HepG2 (cell line): Measurements from ENCODE around the gene TM4SF1. TPM values are rescaled to one million over a fixed set of nuclear protein-coding genes. Genes with fewer than 3 reads are reported as not detected.
A peak's percentile ranks its signal among the peaks of the same experiment; 100 is the strongest.

ENCODE experiments used
- AFF4 ChIP-seq: sonication (generic); formaldehyde crosslinking; IDR thresholded peaks from 2 replicates; pipeline ENCODE4 v1.4.0; 2020; ENCODE audit warnings: missing genetic modification reagents
- ARID5B ChIP-seq: IDR thresholded peaks from 2 replicates; pipeline ENCODE4 v1.4.0; 2020; ENCODE audit warnings: mild to moderate bottlenecking, missing genetic modification reagents
- BRD4 ChIP-seq: sonication (generic); formaldehyde crosslinking; IDR thresholded peaks from 2 replicates; pipeline ENCODE4 v1.4.0; 2020; ENCODE audit warnings: missing genetic modification reagents
- CENPT ChIP-seq: sonication (generic); formaldehyde crosslinking; IDR thresholded peaks from 2 replicates; pipeline ENCODE4 v1.8.0; 2022; ENCODE audit warnings: low read depth, mild to moderate bottlenecking, moderate library complexity, missing genetic modification reagents
- DNMT3B ChIP-seq: conservative IDR thresholded peaks from 2 replicates; pipeline ENCODE4 v1.6.1; 2016; ENCODE audit warnings: missing biosample characterization, control low read depth
- FOXA1 ChIP-seq, 2 experiments: fragments of 450-650 bp in 1 of 2; sonication (generic) in 1 of 2; formaldehyde crosslinking in 1 of 2; IDR thresholded peaks; 2 replicates each; pipeline versions ENCODE4 v1.4.0 to v1.6.1; 2016 to 2020; ENCODE audit warnings: missing genetic modification reagents in 1 of 2
- HDAC2 ChIP-seq: sonication (generic); formaldehyde crosslinking; IDR thresholded peaks from 2 replicates; pipeline ENCODE4 v1.4.0; 2020; ENCODE audit warnings: missing genetic modification reagents
- HNF1A ChIP-seq, 2 experiments: sonication (generic) in 1 of 2; formaldehyde crosslinking in 1 of 2; IDR thresholded peaks; 2 replicates each; pipeline versions ENCODE4 v1.4.0 to v1.6.1; 2016 to 2020; ENCODE audit warnings: borderline replicate concordance in 1 of 2, low read depth in 1 of 2, mild to moderate bottlenecking in 1 of 2, missing genetic modification reagents in 1 of 2
- JUND ChIP-seq: sonication (generic); formaldehyde crosslinking; IDR thresholded peaks from 2 replicates; pipeline ENCODE4 v1.8.0; 2022; ENCODE audit warnings: mild to moderate bottlenecking, missing genetic modification reagents
- NCOA2 ChIP-seq: sonication (generic); formaldehyde crosslinking; IDR thresholded peaks from 2 replicates; pipeline ENCODE4 v1.8.0; 2022; ENCODE audit warnings: inconsistent platforms
- PHF5A ChIP-seq: IDR thresholded peaks from one replicate; pipeline ENCODE4 v1.6.1; 2018; ENCODE audit warnings: low read depth, missing genetic modification reagents; ENCODE audit not compliant: unreplicated experiment
- POLR2AphosphoS2 ChIP-seq: IDR thresholded peaks from 2 replicates; pipeline ENCODE4 v1.6.1; 2011; ENCODE audit warnings: low read depth, low read length, improper control_type of control experiment
- ZNF17 ChIP-seq: sonication (generic); formaldehyde crosslinking; IDR thresholded peaks from 2 replicates; pipeline ENCODE4 v1.5.0; 2020; ENCODE audit warnings: mild to moderate bottlenecking, missing genetic modification reagents
- ZNF383 ChIP-seq: sonication (generic); formaldehyde crosslinking; IDR thresholded peaks from 2 replicates; pipeline ENCODE4 v1.4.0; 2020; ENCODE audit warnings: missing genetic modification reagents, mild to moderate bottlenecking, borderline replicate concordance
- ZNF484 ChIP-seq: sonication (generic); formaldehyde crosslinking; IDR thresholded peaks from 2 replicates; pipeline ENCODE4 v1.5.1; 2020; ENCODE audit warnings: mild to moderate bottlenecking, low read depth, missing genetic modification reagents, borderline replicate concordance
- ZNF543 ChIP-seq: sonication (generic); formaldehyde crosslinking; IDR thresholded peaks from 2 replicates; pipeline ENCODE4 v1.4.0; 2020; ENCODE audit warnings: mild to moderate bottlenecking, missing genetic modification reagents
- polyA plus RNA-seq, 8 experiments: library from polyadenylated mRNA; depleted of rRNA in 3 of 8; stranded (reverse) in 7 of 8; unstranded in 1 of 8; fragments of >200 nt; fragmentation: Illumina TruSeq in 4 of 8; extraction: Trizol in 4 of 8; gene quantifications; 2 replicates each; pipeline versions ENCODE4 v1.2.1 to v1.2.3, GENCODE V29; 2011 to 2016; ENCODE audit warnings: low read depth in 4 of 8, missing spikeins in 1 of 8, mixed read lengths in 1 of 8; ENCODE audit not compliant: insufficient read depth in 1 of 8
- total RNA-seq, 5 experiments: library from RNA; depleted of rRNA; stranded (reverse); fragments of >200 nt; fragmentation: Illumina TruSeq; extraction: Trizol; gene quantifications; 2 replicates each; pipeline ENCODE4 v1.2.3, GENCODE V29; 2016; ENCODE audit warnings: low read depth in 1 of 5

TM4SF1 gene
- total and polyA plus RNA-seq, 2 of the 13 experiments (the other 11 are each of a cell fraction or from before 2014, with no cell fraction given), result 431 to 1,359 TPM

GRCh38 chr3:149373235-149374125, 4.0 kb downstream of the TM4SF1 start (continued):
- TF ChIP-seq ARID5B, result peak; percentile 64
- no peak for TF ChIP-seq ZNF543 (CRISPR knock-in tag)
- TF ChIP-seq ZNF484 (CRISPR knock-in tag), result no peak
- no peak for TF ChIP-seq FOXA1 (IDR thresholded peaks at IDR 0.05)
- TF ChIP-seq FOXA1 (CRISPR knock-in tag; IDR thresholded peaks at IDR 0.05), result peak; percentile 39; the same call in 1 of the 2 replicates
- TF ChIP-seq ZNF17 (CRISPR knock-in tag), result no peak
- 0 out of 2 replicates have a peak, but pooled peaks have one; percentile 8 for TF ChIP-seq POLR2AphosphoS2
- no peak for TF ChIP-seq DNMT3B
- TF ChIP-seq HDAC2 (CRISPR knock-in tag), result no peak
- peak; percentile 60; the same call in 1 of the 2 replicates for TF ChIP-seq NCOA2 (CRISPR knock-in tag)
- no peak for TF ChIP-seq PHF5A (CRISPR knock-in tag)
- no peak for TF ChIP-seq BRD4 (CRISPR knock-in tag)
- TF ChIP-seq JUND (CRISPR knock-in tag), result no peak
- TF ChIP-seq ZNF383 (CRISPR knock-in tag), result no peak
- 0 out of 2 replicates have a peak, but pooled peaks have one; percentile 87 for TF ChIP-seq AFF4 (CRISPR knock-in tag)
- TF ChIP-seq CENPT (CRISPR knock-in tag), result no peak
- no peak for TF ChIP-seq HNF1A (IDR thresholded peaks at IDR 0.05; ENCODE audit: low read depth)
- no peak for TF ChIP-seq HNF1A (CRISPR knock-in tag; IDR thresholded peaks at IDR 0.05; ENCODE audit: borderline replicate concordance)
